Measurements from ENCODE around the gene MBOAT2.

MBOAT2 gene

GRCh38 chr2:9032121-9032520 is 28.6 kb upstream of the MBOAT2 start:
- H3K27me3 ChIP-seq (ENCODE audit: control insufficient read depth, insufficient read depth, low read length) = no peaks in the 10 kb centered on the region
- H3K27ac ChIP-seq (ENCODE audit: low read depth, low read length) = no peak overlapping the region
- H3K4me1 ChIP-seq (ENCODE audit: control insufficient read depth, insufficient read depth, low read length) = peaks cover 10% of the 10 kb centered on the region
- no peak overlapping the region for H3K4me3 ChIP-seq (ENCODE audit: low read depth, low read length)
- no peaks in the 10 kb centered on the region for H3K36me3 ChIP-seq (ENCODE audit: control insufficient read depth, insufficient read depth, low read length)
- 0 out of 2 replicates have a peak, but pooled peaks cover 5% of the 10 kb centered on the region for H3K9me3 ChIP-seq (ENCODE audit: control insufficient read depth, insufficient read depth, low read depth, low read length)
- no peak overlapping the region for H3K9ac ChIP-seq (ENCODE audit: low read length)

DNA sequence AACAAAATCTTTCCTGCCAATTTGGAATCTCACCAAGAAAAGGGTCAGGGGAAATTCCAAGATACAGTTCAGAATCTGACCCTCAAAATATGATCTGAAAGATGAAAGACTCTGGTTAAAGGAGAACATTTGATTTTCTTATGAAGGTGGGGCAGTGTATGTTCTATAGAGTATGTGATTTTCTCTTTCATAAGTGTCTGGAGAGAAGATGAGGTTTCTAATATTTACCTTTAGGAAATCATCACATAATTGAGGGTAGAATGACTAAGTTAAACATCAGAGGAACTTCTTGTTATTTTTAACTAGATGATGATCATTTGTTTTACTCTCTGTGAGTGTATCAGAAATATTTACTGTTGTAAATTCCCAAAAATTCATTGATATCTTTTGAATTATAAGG is 27.8 kb upstream of the MBOAT2 start:
- Histone ChIP-seq H3K9ac (ENCODE audit: low read length) (no peak overlapping the region), H3K4me3 (ENCODE audit: low read depth, low read length) (no peak overlapping the region), H3K27ac (ENCODE audit: low read depth, low read length) (no peak overlapping the region), H3K36me3 (ENCODE audit: control insufficient read depth, insufficient read depth, low read length) (no peaks in the 10 kb centered on the region), H3K9me3 (ENCODE audit: control insufficient read depth, insufficient read depth, low read depth, low read length) (0 out of 2 replicates have a peak, but pooled peaks cover 4% of the 10 kb centered on the region), H3K4me1 (ENCODE audit: control insufficient read depth, insufficient read depth, low read length) (peaks cover 10% of the 10 kb centered on the region), H3K27me3 (ENCODE audit: control insufficient read depth, insufficient read depth, low read length) (no peaks in the 10 kb centered on the region)

- H3K4me3 ChIP-seq (ENCODE audit: low read depth, low read length) = no peak overlapping the region
- no peak overlapping the region for H3K27ac ChIP-seq (ENCODE audit: low read depth, low read length)
- no peak overlapping the region for H3K9ac ChIP-seq (ENCODE audit: low read length)
- H3K9me3 ChIP-seq (ENCODE audit: control insufficient read depth, insufficient read depth, low read depth, low read length) = no peaks in the 10 kb centered on the region
- H3K36me3 ChIP-seq (ENCODE audit: control insufficient read depth, insufficient read depth, low read length) = no peaks in the 10 kb centered on the region
- H3K4me1 ChIP-seq (ENCODE audit: control insufficient read depth, insufficient read depth, low read length) = peaks cover 10% of the 10 kb centered on the region
- H3K27me3 ChIP-seq (ENCODE audit: control insufficient read depth, insufficient read depth, low read length) = no peaks in the 10 kb centered on the region
Observed at GRCh38 chr2:9030841-9031240, 27.4 kb upstream of the MBOAT2 start.

DNA sequence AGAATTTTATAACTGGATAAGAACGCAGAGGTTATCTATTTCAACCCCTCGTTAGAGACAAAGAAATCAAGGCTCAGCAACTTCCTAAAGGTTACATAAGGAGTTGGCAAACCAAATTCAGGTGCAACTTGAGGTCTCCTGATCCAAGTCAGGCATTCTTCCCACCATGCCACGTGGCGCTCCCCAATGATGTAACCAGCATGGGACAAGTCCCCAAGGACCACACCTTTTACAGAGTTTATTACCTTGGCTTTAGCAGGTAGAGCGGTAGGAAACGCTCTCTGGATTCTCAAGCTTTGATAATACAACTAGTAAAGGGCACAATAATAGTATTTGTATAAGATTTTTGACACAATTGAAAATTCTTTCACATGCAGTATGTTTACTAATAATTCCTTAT is 26.7 kb upstream of the MBOAT2 start:
- no peak overlapping the region for H3K4me3 ChIP-seq (ENCODE audit: low read depth, low read length)
- H3K4me1 ChIP-seq (ENCODE audit: control insufficient read depth, insufficient read depth, low read length) = peaks cover 10% of the 10 kb centered on the region
- no peaks in the 10 kb centered on the region for H3K36me3 ChIP-seq (ENCODE audit: control insufficient read depth, insufficient read depth, low read length)
- H3K9ac ChIP-seq (ENCODE audit: low read length) = no peak overlapping the region
- H3K9me3 ChIP-seq (ENCODE audit: control insufficient read depth, insufficient read depth, low read depth, low read length) = no peaks in the 10 kb centered on the region
- no peak overlapping the region for H3K27ac ChIP-seq (ENCODE audit: low read depth, low read length)
- no peaks in the 10 kb centered on the region for H3K27me3 ChIP-seq (ENCODE audit: control insufficient read depth, insufficient read depth, low read length)

DNA sequence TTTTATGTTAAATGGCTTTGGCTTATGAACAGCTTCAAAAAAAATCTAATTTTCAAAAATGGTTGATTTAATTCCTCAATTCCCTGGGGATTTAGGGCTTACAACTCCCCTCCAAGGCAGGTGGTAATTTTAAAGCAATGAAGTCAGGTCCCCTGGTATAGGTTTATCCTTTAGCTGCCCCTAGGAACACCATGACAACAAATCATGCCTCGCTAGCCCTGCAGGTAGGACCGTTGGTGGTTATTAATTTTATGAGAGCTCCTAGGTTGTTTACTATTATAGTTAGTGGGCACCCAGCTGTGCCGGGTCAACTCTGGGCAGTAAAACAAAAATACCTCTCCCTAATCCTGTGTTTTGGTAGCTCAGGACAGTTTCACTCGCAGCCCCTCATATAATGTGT is 26.2 kb upstream of the MBOAT2 start:
- Histone ChIP-seq H3K9ac (ENCODE audit: low read length) (no peak overlapping the region), H3K36me3 (ENCODE audit: control insufficient read depth, insufficient read depth, low read length) (no peaks in the 10 kb centered on the region), H3K4me1 (ENCODE audit: control insufficient read depth, insufficient read depth, low read length) (peaks cover 10% of the 10 kb centered on the region), H3K27ac (ENCODE audit: low read depth, low read length) (no peak overlapping the region), H3K9me3 (ENCODE audit: control insufficient read depth, insufficient read depth, low read depth, low read length) (no peaks in the 10 kb centered on the region), H3K4me3 (ENCODE audit: low read depth, low read length) (no peak overlapping the region), H3K27me3 (ENCODE audit: control insufficient read depth, insufficient read depth, low read length) (no peaks in the 10 kb centered on the region)

GRCh38 chr2:9027884-9028283 is 24.4 kb upstream of the MBOAT2 start:
- no peak overlapping the region for H3K27ac ChIP-seq (ENCODE audit: low read depth, low read length)

DNA sequence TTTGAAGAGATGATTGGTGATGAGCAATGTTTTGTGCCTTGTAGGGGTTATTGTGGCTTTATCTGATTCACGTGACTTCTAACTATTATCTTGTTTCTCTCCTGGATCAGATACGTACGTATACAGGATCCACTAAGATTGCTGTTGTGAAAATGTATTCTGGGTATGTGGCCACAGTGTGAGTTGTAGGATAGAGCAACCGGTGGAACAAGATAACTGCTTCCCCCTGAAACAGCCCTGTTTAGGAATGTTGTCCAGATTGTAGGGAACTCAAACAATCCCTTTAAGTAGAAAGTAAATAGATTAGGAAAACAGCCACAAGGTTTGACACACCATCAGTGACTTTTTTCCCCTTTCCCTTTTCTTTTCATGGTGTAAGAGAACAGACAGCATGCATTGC is 22.3 kb upstream of the MBOAT2 start:
- H3K9ac ChIP-seq (ENCODE audit: low read length) = no peak overlapping the region
- H3K36me3 ChIP-seq (ENCODE audit: control insufficient read depth, insufficient read depth, low read length) = no peaks in the 10 kb centered on the region
- no peaks in the 10 kb centered on the region; the same call in 1 of the 2 replicates for H3K27me3 ChIP-seq (ENCODE audit: control insufficient read depth, insufficient read depth, low read length)
- no peaks in the 10 kb centered on the region for H3K9me3 ChIP-seq (ENCODE audit: control insufficient read depth, insufficient read depth, low read depth, low read length)
- no peak overlapping the region for H3K4me3 ChIP-seq (ENCODE audit: low read depth, low read length)
- no peaks in the 10 kb centered on the region for H3K4me1 ChIP-seq (ENCODE audit: control insufficient read depth, insufficient read depth, low read length)
- no peak overlapping the region for H3K27ac ChIP-seq (ENCODE audit: low read depth, low read length)

More at GRCh38 chr2:9027884-9028283, 24.4 kb upstream of the MBOAT2 start:
- no peak overlapping the region for H3K9ac ChIP-seq (ENCODE audit: low read length)
- H3K4me1 ChIP-seq (ENCODE audit: control insufficient read depth, insufficient read depth, low read length) = peaks cover 3% of the 10 kb centered on the region
- H3K4me3 ChIP-seq (ENCODE audit: low read depth, low read length) = no peak overlapping the region
- no peaks in the 10 kb centered on the region for H3K36me3 ChIP-seq (ENCODE audit: control insufficient read depth, insufficient read depth, low read length)
- H3K27me3 ChIP-seq (ENCODE audit: control insufficient read depth, insufficient read depth, low read length) = no peaks in the 10 kb centered on the region
- no peaks in the 10 kb centered on the region for H3K9me3 ChIP-seq (ENCODE audit: control insufficient read depth, insufficient read depth, low read depth, low read length)

- Histone ChIP-seq H3K27ac (ENCODE audit: low read depth, low read length) (no peak overlapping the region), H3K27me3 (ENCODE audit: control insufficient read depth, insufficient read depth, low read length) (no peaks in the 10 kb centered on the region; the same call in 1 of the 2 replicates), H3K9ac (ENCODE audit: low read length) (no peak overlapping the region), H3K4me3 (ENCODE audit: low read depth, low read length) (no peak overlapping the region), H3K9me3 (ENCODE audit: control insufficient read depth, insufficient read depth, low read depth, low read length) (no peaks in the 10 kb centered on the region), H3K4me1 (ENCODE audit: control insufficient read depth, insufficient read depth, low read length) (no peaks in the 10 kb centered on the region), H3K36me3 (ENCODE audit: control insufficient read depth, insufficient read depth, low read length) (no peaks in the 10 kb centered on the region)
Observed at GRCh38 chr2:9024575-9024974, 21.1 kb upstream of the MBOAT2 start.

DNA sequence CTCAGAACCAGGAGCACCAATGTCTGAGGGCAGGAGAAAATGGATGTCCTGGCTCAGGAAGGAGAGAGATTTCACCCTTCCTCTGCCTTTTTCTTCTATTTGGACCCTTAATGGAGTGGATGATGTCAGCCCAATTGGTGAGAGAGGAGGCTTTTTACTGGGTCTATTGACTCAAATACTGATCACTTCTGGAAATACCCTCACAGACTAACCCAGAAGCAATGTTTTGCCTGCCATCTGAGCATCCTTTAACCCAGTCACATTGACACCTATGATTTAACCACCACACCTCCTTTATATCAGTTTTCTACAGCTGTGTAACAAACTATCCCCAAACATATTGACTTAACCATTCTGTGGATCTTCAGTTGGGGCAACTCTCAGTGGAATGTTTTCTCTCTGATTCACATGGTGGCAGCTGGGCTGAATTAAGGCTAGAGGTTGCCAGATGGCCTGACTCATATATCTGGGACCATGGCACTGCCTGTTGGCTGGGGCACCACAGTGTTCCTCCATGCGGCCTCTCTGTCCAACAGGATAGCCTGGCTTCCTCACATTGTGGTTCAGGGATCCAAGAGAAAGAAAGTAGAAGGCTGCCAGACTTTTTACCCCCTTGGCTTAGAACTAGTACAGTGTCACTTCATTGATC is 18.2 kb upstream of the MBOAT2 start:
- Histone ChIP-seq H3K9ac (ENCODE audit: low read length) (no peak overlapping the region), H3K27me3 (ENCODE audit: control insufficient read depth, insufficient read depth, low read length) (no peaks in the 10 kb centered on the region; the same call in 1 of the 2 replicates), H3K27ac (ENCODE audit: low read depth, low read length) (no peak overlapping the region), H3K4me1 (ENCODE audit: control insufficient read depth, insufficient read depth, low read length) (no peaks in the 10 kb centered on the region), H3K4me3 (ENCODE audit: low read depth, low read length) (no peak overlapping the region), H3K9me3 (ENCODE audit: control insufficient read depth, insufficient read depth, low read depth, low read length) (no peaks in the 10 kb centered on the region), H3K36me3 (ENCODE audit: control insufficient read depth, insufficient read depth, low read length) (no peaks in the 10 kb centered on the region)

- Histone ChIP-seq H3K9ac (ENCODE audit: low read length) (no peak overlapping the region), H3K4me3 (ENCODE audit: low read depth, low read length) (no peak overlapping the region), H3K36me3 (ENCODE audit: control insufficient read depth, insufficient read depth, low read length) (no peaks in the 10 kb centered on the region), H3K27ac (ENCODE audit: low read depth, low read length) (no peak overlapping the region), H3K4me1 (ENCODE audit: control insufficient read depth, insufficient read depth, low read length) (no peaks in the 10 kb centered on the region), H3K9me3 (ENCODE audit: control insufficient read depth, insufficient read depth, low read depth, low read length) (no peaks in the 10 kb centered on the region), H3K27me3 (ENCODE audit: control insufficient read depth, insufficient read depth, low read length) (no peaks in the 10 kb centered on the region; the same call in 1 of the 2 replicates)
Observed at GRCh38 chr2:9020267-9020666, 16.8 kb upstream of the MBOAT2 start.

- Histone ChIP-seq H3K9ac (ENCODE audit: low read length) (no peak overlapping the region), H3K9me3 (ENCODE audit: control insufficient read depth, insufficient read depth, low read depth, low read length) (no peaks in the 10 kb centered on the region), H3K36me3 (ENCODE audit: control insufficient read depth, insufficient read depth, low read length) (no peaks in the 10 kb centered on the region), H3K4me3 (ENCODE audit: low read depth, low read length) (no peak overlapping the region), H3K4me1 (ENCODE audit: control insufficient read depth, insufficient read depth, low read length) (no peaks in the 10 kb centered on the region), H3K27ac (ENCODE audit: low read depth, low read length) (no peak overlapping the region), H3K27me3 (ENCODE audit: control insufficient read depth, insufficient read depth, low read length) (no peaks in the 10 kb centered on the region; the same call in 1 of the 2 replicates)
Observed at GRCh38 chr2:9018534-9018933, 15.1 kb upstream of the MBOAT2 start.
